ENCODE measurements around the gene FLNA. TPM values are rescaled to one million over a fixed set of nuclear protein-coding genes. Genes with fewer than 3 reads are reported as not detected.

FLNA gene
- total and polyA plus RNA-seq, 10 of the 15 experiments (the other 5 are each of a cell fraction or from before 2014, with no cell fraction given) = 5.1 to 643 (median 171) TPM

- no peak; the same call in 1 of the 2 replicates for TF ChIP-seq MTA3 (IDR thresholded peaks at IDR 0.05; ENCODE audit: borderline replicate concordance, low read length)
- TF ChIP-seq SP1 (IDR thresholded peaks at IDR 0.05; ENCODE audit: low read depth, low read length) = peak; percentile 83
- TF ChIP-seq CBX3 (IDR thresholded peaks at IDR 0.05; ENCODE audit: borderline replicate concordance, low read depth) = no peak
- no peak for TF ChIP-seq SMARCA5 (IDR thresholded peaks at IDR 0.05)
- TF ChIP-seq SMAD5 (IDR thresholded peaks at IDR 0.05; ENCODE audit: low read depth) = peak; percentile 83
- TF ChIP-seq IRF4 (IDR thresholded peaks at IDR 0.05; ENCODE audit: low read depth, low read length) = no peak
- TF ChIP-seq PAX5 (IDR thresholded peaks at IDR 0.05; ENCODE audit: borderline replicate concordance, low read depth, low read length) = no peak
- no peak for TF ChIP-seq WRNIP1 (IDR thresholded peaks at IDR 0.05; ENCODE audit: borderline replicate concordance, low read depth, low read length)
- no peak for TF ChIP-seq NFYB (IDR thresholded peaks at IDR 0.05; ENCODE audit: insufficient read depth, low read depth, low read length)
- TF ChIP-seq MYC (IDR thresholded peaks at IDR 0.05; ENCODE audit: insufficient read depth, insufficient read length, insufficient replicate concordance, low read length, severe bottlenecking) = no peak
- no peak for TF ChIP-seq FOXK2 (IDR thresholded peaks at IDR 0.05)
- no peak for TF ChIP-seq KDM1A (IDR thresholded peaks at IDR 0.05; ENCODE audit: borderline replicate concordance)
- no peak for TF ChIP-seq STAT1 (conservative IDR thresholded peaks at IDR 0.05)
- TF ChIP-seq ZNF217 (IDR thresholded peaks at IDR 0.05) = no peak
- TF ChIP-seq, protein P1, sequence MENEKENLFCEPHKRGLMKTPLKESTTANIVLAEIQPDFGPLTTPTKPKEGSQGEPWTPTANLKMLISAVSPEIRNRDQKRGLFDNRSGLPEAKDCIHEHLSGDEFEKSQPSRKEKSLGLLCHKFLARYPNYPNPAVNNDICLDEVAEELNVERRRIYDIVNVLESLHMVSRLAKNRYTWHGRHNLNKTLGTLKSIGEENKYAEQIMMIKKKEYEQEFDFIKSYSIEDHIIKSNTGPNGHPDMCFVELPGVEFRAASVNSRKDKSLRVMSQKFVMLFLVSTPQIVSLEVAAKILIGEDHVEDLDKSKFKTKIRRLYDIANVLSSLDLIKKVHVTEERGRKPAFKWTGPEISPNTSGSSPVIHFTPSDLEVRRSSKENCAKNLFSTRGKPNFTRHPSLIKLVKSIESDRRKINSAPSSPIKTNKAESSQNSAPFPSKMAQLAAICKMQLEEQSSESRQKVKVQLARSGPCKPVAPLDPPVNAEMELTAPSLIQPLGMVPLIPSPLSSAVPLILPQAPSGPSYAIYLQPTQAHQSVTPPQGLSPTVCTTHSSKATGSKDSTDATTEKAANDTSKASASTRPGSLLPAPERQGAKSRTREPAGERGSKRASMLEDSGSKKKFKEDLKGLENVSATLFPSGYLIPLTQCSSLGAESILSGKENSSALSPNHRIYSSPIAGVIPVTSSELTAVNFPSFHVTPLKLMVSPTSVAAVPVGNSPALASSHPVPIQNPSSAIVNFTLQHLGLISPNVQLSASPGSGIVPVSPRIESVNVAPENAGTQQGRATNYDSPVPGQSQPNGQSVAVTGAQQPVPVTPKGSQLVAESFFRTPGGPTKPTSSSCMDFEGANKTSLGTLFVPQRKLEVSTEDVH (IDR thresholded peaks at IDR 0.05; ENCODE audit: low read depth, partially characterized antibody) = no peak
- no peak for TF ChIP-seq KAT2A (conservative IDR thresholded peaks at IDR 0.05; ENCODE audit: control insufficient read depth, low read depth, low read length)
- no peak for TF ChIP-seq IRF5 (IDR thresholded peaks at IDR 0.05; ENCODE audit: borderline replicate concordance)
- no peak for TF ChIP-seq SREBF2 (IDR thresholded peaks at IDR 0.05; ENCODE audit: low read length)
- TF ChIP-seq HCFC1 (IDR thresholded peaks at IDR 0.05; ENCODE audit: low read length) = 0 out of 2 replicates have a peak, but pooled peaks have one; percentile 42
- no peak for TF ChIP-seq MEF2A (IDR thresholded peaks at IDR 0.05; ENCODE audit: insufficient read depth, low read depth, low read length)
- peak; percentile 88; the same call in 2 of the 3 replicates for TF ChIP-seq POU2F2 (IDR thresholded peaks at IDR 0.05; ENCODE audit: borderline replicate concordance, low read depth, low read length)
- no peak for TF ChIP-seq SMAD1 (IDR thresholded peaks at IDR 0.05; ENCODE audit: low read depth, partially characterized antibody)
- no peak; a peak in 1 of 4 replicates for TF ChIP-seq SRF (IDR thresholded peaks at IDR 0.05; ENCODE audit: low read depth in 2 of 2, low read length in 2 of 2)
- TF ChIP-seq POLR2AphosphoS5 (IDR thresholded peaks at IDR 0.05; ENCODE audit: low read length) = peak; percentile 97
- TF ChIP-seq SMC3 (IDR thresholded peaks at IDR 0.05; ENCODE audit: borderline replicate concordance, low read length) = no peak
- no peak for TF ChIP-seq NR2C2 (IDR thresholded peaks at IDR 0.05; ENCODE audit: borderline replicate concordance, control insufficient read depth, insufficient read length, low read depth)
- no peak for TF ChIP-seq RCOR1 (conservative IDR thresholded peaks at IDR 0.05; ENCODE audit: low read depth, low read length)
- TF ChIP-seq SIX5 (IDR thresholded peaks at IDR 0.05; ENCODE audit: low read depth, low read length, severe bottlenecking) = no peak
Measured at GRCh38 chrX:154371017-154371788, 3.2 kb downstream of the FLNA start (continued).

Data from GM12878 (cell line).